WTC11 (cell line): ENCODE results near the gene PACSIN3. TPM values are rescaled to one million over a fixed set of nuclear protein-coding genes. Genes with fewer than 3 reads are reported as not detected.

Experiments
- ATAC-seq: fragments of 200-7000 bp; cut with Tn5 transposase; 2 replicates; pipeline ENCODE4 v1.10.0; 2021; ENCODE audit warnings: mild to moderate bottlenecking, moderate library complexity
- CTCF ChIA-PET: fragments of 300-600 bp; sonication (Branson Sonifier 250); formaldehyde crosslinking; loops from one replicate; lab custom pipeline; 2021; ENCODE audit warnings: antibody characterized with exemption; lab: Charles Lee
- POLR2A ChIA-PET: fragments of 350-600 bp; sonication (Branson Sonifier 250); formaldehyde crosslinking; loops from one replicate; lab custom pipeline; 2021; ENCODE audit warnings: antibody characterized with exemption; lab: Charles Lee
- DNase-seq: peaks from one replicate; pipeline ENCODE4 v3.0.0; 2021; ENCODE audit warnings: low spot score
- H3K27ac Mint-ChIP-seq: 2 replicates; pipeline ENCODE4 v1.8.0; 2021; ENCODE audit warnings: mixed read lengths
- H3K27me3 Mint-ChIP-seq: 2 replicates; pipeline ENCODE4 v1.8.0; 2021; ENCODE audit warnings: low read depth, mild to moderate bottlenecking, moderate library complexity, mixed read lengths
- H3K36me3 Mint-ChIP-seq: 2 replicates; pipeline ENCODE4 v1.8.0; 2021; ENCODE audit warnings: mixed read lengths
- H3K4me1 Mint-ChIP-seq: 2 replicates; pipeline ENCODE4 v1.8.0; 2022; ENCODE audit warnings: mixed read lengths
- H3K4me3 Mint-ChIP-seq: 2 replicates; pipeline ENCODE4 v1.8.0; 2021; ENCODE audit warnings: mild to moderate bottlenecking, moderate library complexity, mixed read lengths
- H3K9me3 Mint-ChIP-seq: 2 replicates; pipeline ENCODE4 v1.8.0; 2021; ENCODE audit warnings: mixed read lengths
- AR ChIP-seq: fragments of 250-450 bp; sonication (Bioruptor Pico); IDR thresholded peaks from 2 replicates; pipeline ENCODE4 v1.9.0; 2021; ENCODE audit warnings: mild to moderate bottlenecking
- ARID4B ChIP-seq: sonication (generic); formaldehyde crosslinking; IDR thresholded peaks from 2 replicates; pipeline ENCODE4 v1.8.0; 2023; ENCODE audit warnings: missing genetic modification reagents, mild to moderate bottlenecking, borderline replicate concordance
- ATF3 ChIP-seq: sonication (generic); formaldehyde crosslinking; conservative IDR thresholded peaks from 2 replicates; pipeline ENCODE4 v1.8.1; 2022; ENCODE audit warnings: mild to moderate bottlenecking, missing genetic modification reagents
- CREB1 ChIP-seq: sonication (generic); formaldehyde crosslinking; IDR thresholded peaks from 2 replicates; pipeline ENCODE4 v1.8.0; 2023; ENCODE audit warnings: mild to moderate bottlenecking, missing genetic modification reagents
- CREM ChIP-seq: sonication (generic); formaldehyde crosslinking; IDR thresholded peaks from 2 replicates; pipeline ENCODE4 v1.8.1; 2022; ENCODE audit warnings: mild to moderate bottlenecking, missing genetic modification reagents, moderate library complexity
- ETV6 ChIP-seq: sonication (generic); formaldehyde crosslinking; IDR thresholded peaks from 2 replicates; pipeline ENCODE4 v1.8.1; 2022; ENCODE audit warnings: mild to moderate bottlenecking, missing genetic modification reagents
- FOXK1 ChIP-seq: sonication (generic); formaldehyde crosslinking; IDR thresholded peaks from 2 replicates; pipeline ENCODE4 v1.8.0; 2022; ENCODE audit warnings: mild to moderate bottlenecking, moderate library complexity, missing genetic modification reagents
- FOXP4 ChIP-seq: sonication (generic); formaldehyde crosslinking; IDR thresholded peaks from 2 replicates; pipeline ENCODE4 v1.8.0; 2022; ENCODE audit warnings: mild to moderate bottlenecking, missing genetic modification reagents
- GABPB1 ChIP-seq: sonication (generic); formaldehyde crosslinking; IDR thresholded peaks from 2 replicates; pipeline ENCODE4 v1.8.1; 2023; ENCODE audit warnings: mild to moderate bottlenecking, missing genetic modification reagents
- GRHL2 ChIP-seq: fragments of 250-450 bp; sonication (Bioruptor Pico); IDR thresholded peaks from 2 replicates; pipeline ENCODE4 v1.8.0; 2022; ENCODE audit warnings: mild to moderate bottlenecking, moderate library complexity; ENCODE audit not compliant: insufficient replicate concordance, severe bottlenecking
- HMGXB4 ChIP-seq: sonication (generic); formaldehyde crosslinking; IDR thresholded peaks from 2 replicates; pipeline ENCODE4 v1.8.1; 2023; ENCODE audit warnings: mild to moderate bottlenecking, moderate library complexity, missing genetic modification reagents
- JUN ChIP-seq: sonication (generic); formaldehyde crosslinking; IDR thresholded peaks from 2 replicates; pipeline ENCODE4 v1.8.0; 2023; ENCODE audit warnings: mild to moderate bottlenecking, missing genetic modification reagents
- MAX ChIP-seq: sonication (generic); formaldehyde crosslinking; IDR thresholded peaks from 2 replicates; pipeline ENCODE4 v1.8.0; 2022; ENCODE audit warnings: mild to moderate bottlenecking, missing genetic modification reagents
- MYBL2 ChIP-seq: sonication (generic); formaldehyde crosslinking; IDR thresholded peaks from 2 replicates; pipeline ENCODE4 v1.8.1; 2023; ENCODE audit warnings: mild to moderate bottlenecking, moderate library complexity, missing genetic modification reagents
- NFE2L1 ChIP-seq: sonication (generic); formaldehyde crosslinking; IDR thresholded peaks from 2 replicates; pipeline ENCODE4 v1.8.1; 2023; ENCODE audit warnings: missing genetic modification reagents
- RORB ChIP-seq: fragments of 250-450 bp; sonication (Bioruptor Pico); IDR thresholded peaks from 2 replicates; pipeline ENCODE4 v1.9.0; 2021; ENCODE audit warnings: mild to moderate bottlenecking
- SP1 ChIP-seq: sonication (generic); formaldehyde crosslinking; conservative IDR thresholded peaks from 2 replicates; pipeline ENCODE4 v1.8.1; 2022; ENCODE audit warnings: missing genetic modification reagents
- TEAD1 ChIP-seq: sonication (generic); formaldehyde crosslinking; IDR thresholded peaks from 2 replicates; pipeline ENCODE4 v1.8.0; 2022; ENCODE audit warnings: mild to moderate bottlenecking, missing genetic modification reagents
- ZNF423 ChIP-seq: fragments of 250-450 bp; sonication (Bioruptor Pico); IDR thresholded peaks from 2 replicates; pipeline ENCODE4 v2.1.2; 2022; ENCODE audit warnings: mild to moderate bottlenecking, moderate library complexity
- total RNA-seq: library from RNA; stranded (reverse); gene quantifications from 3 replicates; pipeline ENCODE4 v1.2.3, GENCODE V29; 2021

Gene PACSIN3
- total RNA-seq, 1 experiment from 2014 or later: 76.8 TPM

GRCh38 chr11:47186700-47187695 is 764 bp upstream of the PACSIN3 start (continued):
- TF ChIP-seq MAX (CRISPR knock-in tag): peak; percentile 69

GRCh38 chr11:47185305-47186075 is 744 bp downstream of the PACSIN3 start:
- ChIA-PET CTCF (interaction anchor here (0.7 to 4.9 kb wide), 15 partner anchors 15 to 802 kb away, joined by 3 to 101 read pairs (median 4); partner anchors contain the start of genes ACP2, DDB2 and NR1H3), POLR2A (interaction anchor here (0.5 to 5.1 kb wide), 16 partner anchors 15 to 1110 kb away, joined by 3 to 114 read pairs (median 4); partner anchors contain the start of genes ACP2, DDB2, NR1H3 and PSMC3)
- Mint-ChIP-seq H3K4me1 (peaks cover 19% of the 10 kb centered on the region), H3K27ac (peak overlapping the region; percentile 86), H3K9me3 (no peaks in the 10 kb centered on the region), H3K4me3 (peak overlapping the region; percentile 79), H3K36me3 (peaks cover 3% of the 10 kb centered on the region; the same call in 1 of the 2 replicates), H3K27me3 (peaks cover 9% of the 10 kb centered on the region)
- ATAC-seq: peak; percentile 71
- peak; percentile 89 for DNase-seq
- TF ChIP-seq ETV6 (CRISPR knock-in tag) (0 out of 2 replicates have a peak, but pooled peaks have one; percentile 13), ARID4B (CRISPR knock-in tag) (peak; percentile 66; the same call in 1 of the 2 replicates), MYBL2 (CRISPR knock-in tag) (0 out of 2 replicates have a peak, but pooled peaks have one; percentile 56), NFE2L1 (CRISPR knock-in tag) (peak; percentile 28; the same call in 1 of the 2 replicates), AR (CRISPR knock-in tag) (no peak), ZNF423 (CRISPR knock-in tag) (peak; percentile 82), FOXP4 (CRISPR knock-in tag) (peak; percentile 65), SP1 (CRISPR knock-in tag) (peak; percentile 79), JUN (CRISPR knock-in tag) (no peak; the same call in 1 of the 2 replicates), FOXK1 (CRISPR knock-in tag) (peak; percentile 72; the same call in 1 of the 2 replicates), HMGXB4 (CRISPR knock-in tag) (peak; percentile 69), RORB (CRISPR knock-in tag) (no peak), ATF3 (CRISPR knock-in tag) (no peak), GRHL2 (no peak), CREB1 (CRISPR knock-in tag) (0 out of 2 replicates have a peak, but pooled peaks have one; percentile 26), GABPB1 (CRISPR knock-in tag) (peak; percentile 16; the same call in 1 of the 2 replicates), TEAD1 (0 out of 2 replicates have a peak, but pooled peaks have one; percentile 16), CREM (peak; percentile 59; the same call in 1 of the 2 replicates)
